HUES48 (cell line): ENCODE results near the gene PIGO.

ENCODE experiments used
- H3K27ac ChIP-seq: one replicate; pipeline ENCODE4 v1.7.0; 2013; ENCODE audit warnings: low read depth, low read length, inconsistent platforms
- H3K27me3 ChIP-seq: 2 replicates; pipeline ENCODE4 v1.6.1; 2013; ENCODE audit warnings: mild to moderate bottlenecking, low read length; ENCODE audit not compliant: control insufficient read depth, insufficient read depth
- H3K36me3 ChIP-seq: 2 replicates; pipeline ENCODE4 v1.6.1; 2013; ENCODE audit warnings: low read length; ENCODE audit not compliant: control insufficient read depth, insufficient read depth
- H3K4me1 ChIP-seq: 2 replicates; pipeline ENCODE4 v1.6.1; 2013; ENCODE audit warnings: mild to moderate bottlenecking, low read length; ENCODE audit not compliant: control insufficient read depth, insufficient read depth
- H3K4me3 ChIP-seq: 2 replicates; pipeline ENCODE4 v1.5.1; 2013; ENCODE audit warnings: mild to moderate bottlenecking, low read depth, low read length
- H3K9ac ChIP-seq: 2 replicates; pipeline ENCODE4 v1.6.1; 2013; ENCODE audit warnings: mild to moderate bottlenecking, low read depth, low read length, moderate library complexity
- H3K9me3 ChIP-seq: 2 replicates; pipeline ENCODE4 v1.6.1; 2013; ENCODE audit warnings: low read length; ENCODE audit not compliant: control insufficient read depth, insufficient read depth

Gene PIGO

GRCh38 chr9:35114113-35114839 lies 17.9 kb upstream of the PIGO start:
- H3K27me3 ChIP-seq: no peaks in the 10 kb centered on the region
- peak overlapping the region; percentile 93 for H3K27ac ChIP-seq
- H3K36me3 ChIP-seq: no peaks in the 10 kb centered on the region
- peak overlapping the region; percentile 88 for H3K4me3 ChIP-seq
- H3K9ac ChIP-seq: no peak overlapping the region
- H3K4me1 ChIP-seq: peaks cover 24% of the 10 kb centered on the region
- no peaks in the 10 kb centered on the region for H3K9me3 ChIP-seq

GRCh38 chr9:35112257-35113020 lies 16.0 kb upstream of the PIGO start:
- H3K27ac ChIP-seq: no peak overlapping the region

GRCh38 chr9:35111001-35111933 lies 14.9 kb upstream of the PIGO start:
- no peaks in the 10 kb centered on the region for H3K27me3 ChIP-seq
- peak overlapping the region; percentile 32 for H3K9ac ChIP-seq
- H3K9me3 ChIP-seq: no peaks in the 10 kb centered on the region
- H3K36me3 ChIP-seq: peaks cover 12% of the 10 kb centered on the region
- peaks cover 24% of the 10 kb centered on the region for H3K4me1 ChIP-seq
- H3K4me3 ChIP-seq: peak overlapping the region; percentile 79
- H3K27ac ChIP-seq: peak overlapping the region; percentile 61

More at GRCh38 chr9:35112257-35113020, 16.0 kb upstream of the PIGO start:
- Histone ChIP-seq H3K4me3 (no peak overlapping the region; the same call in 1 of the 2 replicates), H3K27me3 (no peaks in the 10 kb centered on the region), H3K9me3 (no peaks in the 10 kb centered on the region), H3K9ac (no peak overlapping the region), H3K36me3 (peaks cover 5% of the 10 kb centered on the region; the same call in 1 of the 2 replicates), H3K4me1 (peaks cover 24% of the 10 kb centered on the region)

- Histone ChIP-seq H3K9ac (no peak overlapping the region), H3K9me3 (no peaks in the 10 kb centered on the region), H3K27ac (no peak overlapping the region), H3K27me3 (no peaks in the 10 kb centered on the region), H3K4me1 (peaks cover 24% of the 10 kb centered on the region), H3K4me3 (peak overlapping the region; percentile 79), H3K36me3 (peaks cover 21% of the 10 kb centered on the region)
Observed at GRCh38 chr9:35110327-35110761, 14.0 kb upstream of the PIGO start.

GRCh38 chr9:35108946-35109575 lies 12.7 kb upstream of the PIGO start:
- H3K4me1 ChIP-seq: peaks cover 13% of the 10 kb centered on the region
- no peak overlapping the region for H3K27ac ChIP-seq

GRCh38 chr9:35108461-35108860 lies 12.1 kb upstream of the PIGO start:
- no peaks in the 10 kb centered on the region for H3K9me3 ChIP-seq
- peaks cover 14% of the 10 kb centered on the region for H3K4me1 ChIP-seq
- no peak overlapping the region for H3K27ac ChIP-seq
- H3K27me3 ChIP-seq: no peaks in the 10 kb centered on the region
- no peak overlapping the region for H3K9ac ChIP-seq
- H3K36me3 ChIP-seq: peaks cover 29% of the 10 kb centered on the region
- no peak overlapping the region for H3K4me3 ChIP-seq

More at GRCh38 chr9:35108946-35109575, 12.7 kb upstream of the PIGO start:
- Histone ChIP-seq H3K27me3 (no peaks in the 10 kb centered on the region), H3K9me3 (no peaks in the 10 kb centered on the region), H3K4me3 (no peak overlapping the region), H3K9ac (no peak overlapping the region), H3K36me3 (peaks cover 29% of the 10 kb centered on the region)

- Histone ChIP-seq H3K9me3 (no peaks in the 10 kb centered on the region), H3K27me3 (no peaks in the 10 kb centered on the region), H3K4me3 (no peak overlapping the region), H3K27ac (no peak overlapping the region), H3K4me1 (peaks cover 14% of the 10 kb centered on the region), H3K36me3 (peaks cover 29% of the 10 kb centered on the region), H3K9ac (no peak overlapping the region)
Observed at GRCh38 chr9:35107297-35108290, 11.2 kb upstream of the PIGO start.

- Histone ChIP-seq H3K27ac (no peak overlapping the region), H3K36me3 (peaks cover 36% of the 10 kb centered on the region), H3K9me3 (no peaks in the 10 kb centered on the region), H3K27me3 (no peaks in the 10 kb centered on the region), H3K9ac (no peak overlapping the region), H3K4me3 (no peak overlapping the region), H3K4me1 (peaks cover 17% of the 10 kb centered on the region)
Observed at GRCh38 chr9:35106343-35106730, 9.9 kb upstream of the PIGO start.

- H3K27me3 ChIP-seq: no peaks in the 10 kb centered on the region
- no peak overlapping the region for H3K9ac ChIP-seq
- no peaks in the 10 kb centered on the region for H3K9me3 ChIP-seq
- H3K36me3 ChIP-seq: peaks cover 42% of the 10 kb centered on the region
- no peak overlapping the region for H3K4me3 ChIP-seq
- H3K4me1 ChIP-seq: peaks cover 15% of the 10 kb centered on the region
- H3K27ac ChIP-seq: no peak overlapping the region
Observed at GRCh38 chr9:35105571-35106342, 9.4 kb upstream of the PIGO start.
